Measurements from ENCODE around the gene ATP1A2. TPM values are rescaled to one million over a fixed set of nuclear protein-coding genes. Genes with fewer than 3 reads are reported as not detected.

The ATP1A2 gene
- total and polyA plus RNA-seq, 8 donors = 0.31 to 104 (median 10.9) TPM

GRCh38 chr1:160191756-160192155 is 76.2 kb downstream of the ATP1A2 start:
- no peaks in the 10 kb centered on the region for H3K36me3 ChIP-seq
- H3K27ac ChIP-seq = no peak overlapping the region
- H3K4me1 ChIP-seq = peaks cover 4 to 23% (median 12%) of the 10 kb centered on the region in 4 donors
- intact Hi-C loops (cut with DNase I; ENCODE audit: low total_unique reads) = loop anchor here (5.0 to 10.0 kb wide), 3 partner anchors 61 to 93 kb away; partner anchors contain the start of gene PEX19
- no peak for TF ChIP-seq POLR2A (IDR thresholded peaks at IDR 0.05)
- no peak for TF ChIP-seq CTCF (IDR thresholded peaks at IDR 0.05)
- no peak for TF ChIP-seq EP300 (IDR thresholded peaks at IDR 0.05)
- no peak for TF ChIP-seq POLR2AphosphoS5 (IDR thresholded peaks at IDR 0.05)
- 68 to 84% (median 80%) methylated on average over 3 of the region's 3 CpGs for WGBS, 5 donors
- DNase-seq = no peak
- H3K27me3 ChIP-seq = no peaks in the 10 kb centered on the region
- no peaks in the 10 kb centered on the region for H3K9me3 ChIP-seq
- no peak overlapping the region for H3K4me3 ChIP-seq

GRCh38 chr1:160192234-160192633 is 76.7 kb downstream of the ATP1A2 start:
- no peak overlapping the region for H3K4me3 ChIP-seq
- TF ChIP-seq POLR2AphosphoS5 (IDR thresholded peaks at IDR 0.05) (no peak), CTCF (IDR thresholded peaks at IDR 0.05) (no peak), POLR2A (IDR thresholded peaks at IDR 0.05) (no peak), EP300 (IDR thresholded peaks at IDR 0.05) (no peak)
- no peaks in the 10 kb centered on the region for H3K27me3 ChIP-seq
- no peaks in the 10 kb centered on the region for H3K9me3 ChIP-seq
- no peaks in the 10 kb centered on the region for H3K36me3 ChIP-seq
- no peak for DNase-seq
- no peak overlapping the region for H3K27ac ChIP-seq
- intact Hi-C loops (cut with DNase I; ENCODE audit: low total_unique reads) = loop anchor here (5.0 to 10.0 kb wide), 3 partner anchors 60 to 93 kb away; partner anchors contain the start of gene PEX19
- H3K4me1 ChIP-seq = peaks cover 4 to 23% (median 12%) of the 10 kb centered on the region in 4 donors

Other genes starting within 250 kb of the ATP1A2 start
- 1 to 10 TPM in 1 of 5 donors, under 1 TPM in 1, not detected in 3; 0.73 to 1.0 TPM for gene CFAP45, start 215.6 kb upstream of the ATP1A2 start, total RNA-seq
- gene CFAP45, start 215.6 kb upstream of the ATP1A2 start, polyA plus RNA-seq = under 1 TPM in 2 of 3 donors, not detected in 1; 0.30 to 0.31 TPM
- gene TAGLN2, start 190.3 kb upstream of the ATP1A2 start, total RNA-seq = 100 to 1,000 TPM in 4 of 5 donors, 10 to 100 TPM in 1; 49.0 to 445 (median 239) TPM
- 1,000 to 10,000 TPM in 1 of 3 donors, 100 to 1,000 TPM in 2; 306 to 1,290 (median 583) TPM for gene TAGLN2, start 190.3 kb upstream of the ATP1A2 start, polyA plus RNA-seq
- gene IGSF9, start 170.1 kb upstream of the ATP1A2 start, total RNA-seq = 10 to 100 TPM in 3 of 5 donors, 1 to 10 TPM in 2; 4.9 to 36.2 (median 15.6) TPM
- gene IGSF9, start 170.1 kb upstream of the ATP1A2 start, polyA plus RNA-seq = 1 to 10 TPM; 2.0 to 8.2 (median 7.3) TPM
- not detected for gene SLAMF9, start 161.5 kb upstream of the ATP1A2 start, total RNA-seq
- under 1 TPM in 1 of 3 donors, not detected in 2; 0.87 TPM for gene SLAMF9, start 161.5 kb upstream of the ATP1A2 start, polyA plus RNA-seq
- 1 to 10 TPM; 3.5 to 8.7 (median 6.6) TPM for gene PIGM, start 83.8 kb upstream of the ATP1A2 start, total RNA-seq
- 1 to 10 TPM in 2 of 3 donors, under 1 TPM in 1; 0.76 to 3.4 (median 1.6) TPM for gene PIGM, start 83.8 kb upstream of the ATP1A2 start, polyA plus RNA-seq
- gene KCNJ10, start 45.6 kb upstream of the ATP1A2 start, total RNA-seq = not detected
- 1 to 10 TPM in 1 of 3 donors, under 1 TPM in 2; 0.19 to 1.1 (median 0.78) TPM for gene KCNJ10, start 45.6 kb upstream of the ATP1A2 start, polyA plus RNA-seq
- under 1 TPM in 1 of 5 donors, not detected in 4; 0.87 TPM for gene KCNJ9, start 34.2 kb upstream of the ATP1A2 start, total RNA-seq
- gene KCNJ9, start 34.2 kb upstream of the ATP1A2 start, polyA plus RNA-seq = under 1 TPM in 2 of 3 donors, not detected in 1; 0.03 to 0.06 TPM
- 10 to 100 TPM in 3 of 5 donors, 1 to 10 TPM in 2; 4.7 to 65.2 (median 11.6) TPM for gene IGSF8, start 17.1 kb upstream of the ATP1A2 start, total RNA-seq
- gene IGSF8, start 17.1 kb upstream of the ATP1A2 start, polyA plus RNA-seq = 10 to 100 TPM in 2 of 3 donors, 1 to 10 TPM in 1; 5.8 to 21.7 (median 18.0) TPM
- gene ATP1A4, start 35.8 kb downstream of the ATP1A2 start, total RNA-seq = under 1 TPM in 1 of 5 donors, not detected in 4; 0.37 TPM
- gene ATP1A4, start 35.8 kb downstream of the ATP1A2 start, polyA plus RNA-seq = under 1 TPM in 1 of 3 donors, not detected in 2; 0.05 TPM
- gene CASQ1, start 74.8 kb downstream of the ATP1A2 start, total RNA-seq = under 1 TPM in 1 of 5 donors, not detected in 4; 0.55 TPM
- under 1 TPM in 2 of 3 donors, not detected in 1; 0.48 to 0.61 TPM for gene CASQ1, start 74.8 kb downstream of the ATP1A2 start, polyA plus RNA-seq
- gene PEA15, start 89.6 kb downstream of the ATP1A2 start, total RNA-seq = 10 to 100 TPM; 26.3 to 75.4 (median 34.8) TPM
- gene PEA15, start 89.6 kb downstream of the ATP1A2 start, polyA plus RNA-seq = 100 to 1,000 TPM in 2 of 3 donors, 10 to 100 TPM in 1; 69.4 to 127 (median 107) TPM
- 100 to 1,000 TPM in 3 of 5 donors, 10 to 100 TPM in 2; 85.8 to 267 (median 148) TPM for gene DCAF8, start 146.8 kb downstream of the ATP1A2 start, total RNA-seq
- gene DCAF8, start 146.8 kb downstream of the ATP1A2 start, polyA plus RNA-seq = 10 to 100 TPM; 39.4 to 45.1 (median 40.7) TPM
- gene PEX19, start 169.4 kb downstream of the ATP1A2 start, total RNA-seq = 100 to 1,000 TPM in 1 of 5 donors, 10 to 100 TPM in 3, 1 to 10 TPM in 1; 9.3 to 117 (median 56.0) TPM
- gene PEX19, start 169.4 kb downstream of the ATP1A2 start, polyA plus RNA-seq = 10 to 100 TPM; 15.7 to 29.3 (median 25.4) TPM
- 100 to 1,000 TPM in 4 of 5 donors, 10 to 100 TPM in 1; 64.8 to 243 (median 124) TPM for gene COPA, start 227.5 kb downstream of the ATP1A2 start, total RNA-seq
- 10 to 100 TPM; 42.4 to 57.0 (median 49.2) TPM for gene COPA, start 227.5 kb downstream of the ATP1A2 start, polyA plus RNA-seq
- 100 to 1,000 TPM in 1 of 5 donors, 10 to 100 TPM in 4; 18.2 to 123 (median 71.0) TPM for gene NCSTN, start 227.6 kb downstream of the ATP1A2 start, total RNA-seq
- 10 to 100 TPM; 14.5 to 37.0 (median 34.6) TPM for gene NCSTN, start 227.6 kb downstream of the ATP1A2 start, polyA plus RNA-seq